Activated CD4-positive, alpha-beta memory T cell treated with anti-CD3 and anti-CD28 coated beads, Interleukin-2, amount 10 ng/mL, durations not matched to agents 7 days and 5 days (primary cell): ENCODE data around the gene TECPR2. TPM values are rescaled to one million over a fixed set of nuclear protein-coding genes. Genes with fewer than 3 reads are reported as not detected.
A peak's percentile ranks its signal among the peaks of the same experiment; 100 is the strongest.

ENCODE experiments used
- CTCF ChIA-PET: fragments of 350-600 bp; sonication (Branson Sonifier 250); formaldehyde crosslinking; loops from one replicate; lab custom pipeline; 2021; ENCODE audit warnings: antibody characterized with exemption, inconsistent platforms; lab: Charles Lee
- POLR2A ChIA-PET: fragments of 350-600 bp; sonication (Branson Sonifier 250); formaldehyde crosslinking; loops from one replicate; lab custom pipeline; 2021; ENCODE audit warnings: antibody characterized with exemption; lab: Charles Lee
- DNase-seq: peaks from one replicate; pipeline ENCODE4 v3.0.0-alpha.2; 2020
- H3K27ac Mint-ChIP-seq: one replicate; pipeline ENCODE4 v1.8.0; 2021; ENCODE audit warnings: mild to moderate bottlenecking, mixed read lengths
- H3K27me3 Mint-ChIP-seq: one replicate; pipeline ENCODE4 v1.8.0; 2021; ENCODE audit warnings: mixed read lengths
- H3K36me3 Mint-ChIP-seq: one replicate; pipeline ENCODE4 v1.8.0; 2021; ENCODE audit warnings: low read depth, mixed read lengths
- H3K4me1 Mint-ChIP-seq: one replicate; pipeline ENCODE4 v1.8.0; 2021; ENCODE audit warnings: mixed read lengths
- H3K4me3 Mint-ChIP-seq: one replicate; pipeline ENCODE4 v1.8.0; 2021; ENCODE audit warnings: mild to moderate bottlenecking, mixed read lengths
- H3K9me3 Mint-ChIP-seq: one replicate; pipeline ENCODE4 v1.8.0; 2021; ENCODE audit warnings: mixed read lengths
- total RNA-seq, 2 experiments: library from RNA; stranded (reverse); gene quantifications; one replicate each; pipeline ENCODE4 v1.2.3, GENCODE V29; 2021

Gene TECPR2
- total RNA-seq, 2 experiments from 2014 or later: 12.3 to 12.5 TPM

- DNase-seq: no peak
- ChIA-PET POLR2A (no interaction called here), CTCF (no interaction called here)
- Mint-ChIP-seq H3K4me3 (no peak overlapping the region), H3K27ac (no peak overlapping the region), H3K9me3 (no peaks in the 10 kb centered on the region), H3K36me3 (peaks cover 4% of the 10 kb centered on the region), H3K27me3 (no peaks in the 10 kb centered on the region), H3K4me1 (no peaks in the 10 kb centered on the region)
These were observed 123.9 kb downstream of the TECPR2 start for GRCh38 chr14:102486513-102487203.

- ChIA-PET POLR2A (no interaction called here), CTCF (no interaction called here)
- no peak overlapping the region for H3K4me3 Mint-ChIP-seq
- H3K9me3 Mint-ChIP-seq: no peaks in the 10 kb centered on the region
- H3K4me1 Mint-ChIP-seq: no peaks in the 10 kb centered on the region
- H3K27ac Mint-ChIP-seq: no peak overlapping the region
- DNase-seq: no peak
- H3K36me3 Mint-ChIP-seq: peaks cover 3% of the 10 kb centered on the region
- no peaks in the 10 kb centered on the region for H3K27me3 Mint-ChIP-seq
These were observed 124.5 kb downstream of the TECPR2 start for GRCh38 chr14:102487204-102487577.

- no peaks in the 10 kb centered on the region for H3K36me3 Mint-ChIP-seq
- H3K4me3 Mint-ChIP-seq: no peak overlapping the region
- no peak overlapping the region for H3K27ac Mint-ChIP-seq
- no peak for DNase-seq
- POLR2A ChIA-PET: no interaction called here
- no peaks in the 10 kb centered on the region for H3K4me1 Mint-ChIP-seq
- CTCF ChIA-PET: no interaction called here
- no peaks in the 10 kb centered on the region for H3K9me3 Mint-ChIP-seq
- H3K27me3 Mint-ChIP-seq: no peaks in the 10 kb centered on the region
These were observed 127.7 kb downstream of the TECPR2 start for GRCh38 chr14:102490456-102490855.

- no peaks in the 10 kb centered on the region for H3K36me3 Mint-ChIP-seq
- no peak overlapping the region for H3K4me3 Mint-ChIP-seq
- no peak overlapping the region for H3K27ac Mint-ChIP-seq
- H3K4me1 Mint-ChIP-seq: no peaks in the 10 kb centered on the region
- CTCF ChIA-PET: interaction anchor here (0.6 kb wide), 1 partner anchor 47 kb away, joined by 4 read pairs; no protein-coding TSS in a partner anchor
- POLR2A ChIA-PET: no interaction called here
- no peaks in the 10 kb centered on the region for H3K9me3 Mint-ChIP-seq
- no peaks in the 10 kb centered on the region for H3K27me3 Mint-ChIP-seq
- DNase-seq: no peak
These were observed 128.6 kb downstream of the TECPR2 start for GRCh38 chr14:102491366-102491765.

- no peak for DNase-seq
- no peaks in the 10 kb centered on the region for H3K9me3 Mint-ChIP-seq
- ChIA-PET POLR2A (no interaction called here), CTCF (no interaction called here)
- no peak overlapping the region for H3K27ac Mint-ChIP-seq
- no peaks in the 10 kb centered on the region for H3K27me3 Mint-ChIP-seq
- no peaks in the 10 kb centered on the region for H3K4me1 Mint-ChIP-seq
- H3K4me3 Mint-ChIP-seq: no peak overlapping the region
- no peaks in the 10 kb centered on the region for H3K36me3 Mint-ChIP-seq
These were observed 129.2 kb downstream of the TECPR2 start for GRCh38 chr14:102491786-102492530.

- POLR2A ChIA-PET: no interaction called here
These were observed 129.8 kb downstream of the TECPR2 start for GRCh38 chr14:102492531-102492910.

GRCh38 chr14:102493096-102493495, 130.4 kb downstream of the TECPR2 start:
- Mint-ChIP-seq H3K36me3 (no peaks in the 10 kb centered on the region), H3K4me3 (no peak overlapping the region), H3K27ac (no peak overlapping the region), H3K27me3 (no peaks in the 10 kb centered on the region), H3K4me1 (no peaks in the 10 kb centered on the region), H3K9me3 (no peaks in the 10 kb centered on the region)
- CTCF ChIA-PET: no interaction called here
- POLR2A ChIA-PET: no interaction called here
- no peak for DNase-seq

More at GRCh38 chr14:102492531-102492910, 129.8 kb downstream of the TECPR2 start:
- Mint-ChIP-seq H3K4me3 (no peak overlapping the region), H3K36me3 (no peaks in the 10 kb centered on the region), H3K9me3 (no peaks in the 10 kb centered on the region), H3K27me3 (no peaks in the 10 kb centered on the region), H3K4me1 (no peaks in the 10 kb centered on the region), H3K27ac (no peak overlapping the region)
- CTCF ChIA-PET: no interaction called here
- DNase-seq: no peak

GRCh38 chr14:102493585-102493984, 130.8 kb downstream of the TECPR2 start:
- no peak overlapping the region for H3K27ac Mint-ChIP-seq
- no peaks in the 10 kb centered on the region for H3K9me3 Mint-ChIP-seq
- no peaks in the 10 kb centered on the region for H3K4me1 Mint-ChIP-seq
- POLR2A ChIA-PET: no interaction called here
- peaks cover under 1% of the 10 kb centered on the region for H3K36me3 Mint-ChIP-seq
- no peaks in the 10 kb centered on the region for H3K27me3 Mint-ChIP-seq
- no peak for DNase-seq
- CTCF ChIA-PET: no interaction called here
- H3K4me3 Mint-ChIP-seq: no peak overlapping the region

- Mint-ChIP-seq H3K4me3 (no peak overlapping the region), H3K27me3 (no peaks in the 10 kb centered on the region), H3K4me1 (peaks cover 14% of the 10 kb centered on the region), H3K36me3 (peaks cover 5% of the 10 kb centered on the region), H3K27ac (no peak overlapping the region), H3K9me3 (no peaks in the 10 kb centered on the region)
- ChIA-PET POLR2A (no interaction called here), CTCF (no interaction called here)
- no peak for DNase-seq
These were observed 133.0 kb downstream of the TECPR2 start for GRCh38 chr14:102495491-102496330.

- no peak for DNase-seq
- Mint-ChIP-seq H3K36me3 (peaks cover 5% of the 10 kb centered on the region), H3K27me3 (no peaks in the 10 kb centered on the region), H3K9me3 (no peaks in the 10 kb centered on the region), H3K4me3 (no peak overlapping the region), H3K27ac (no peak overlapping the region), H3K4me1 (peaks cover 19% of the 10 kb centered on the region)
- ChIA-PET CTCF (no interaction called here), POLR2A (no interaction called here)
These were observed 133.6 kb downstream of the TECPR2 start for GRCh38 chr14:102496331-102496691.

GRCh38 chr14:102496958-102497744, 134.4 kb downstream of the TECPR2 start:
- peaks cover 19% of the 10 kb centered on the region for H3K4me1 Mint-ChIP-seq
- H3K36me3 Mint-ChIP-seq: peaks cover 5% of the 10 kb centered on the region
- POLR2A ChIA-PET: no interaction called here
- DNase-seq: no peak
- no peak overlapping the region for H3K4me3 Mint-ChIP-seq
- H3K9me3 Mint-ChIP-seq: no peaks in the 10 kb centered on the region
- no peaks in the 10 kb centered on the region for H3K27me3 Mint-ChIP-seq
- CTCF ChIA-PET: no interaction called here
- H3K27ac Mint-ChIP-seq: peak overlapping the region; percentile 3

- H3K4me1 Mint-ChIP-seq: peaks cover 19% of the 10 kb centered on the region
- POLR2A ChIA-PET: no interaction called here
- H3K4me3 Mint-ChIP-seq: no peak overlapping the region
- DNase-seq: no peak
- no peaks in the 10 kb centered on the region for H3K27me3 Mint-ChIP-seq
- no peaks in the 10 kb centered on the region for H3K9me3 Mint-ChIP-seq
- H3K27ac Mint-ChIP-seq: no peak overlapping the region
- peaks cover 5% of the 10 kb centered on the region for H3K36me3 Mint-ChIP-seq
- CTCF ChIA-PET: interaction anchor here (1.4 kb wide), 1 partner anchor 27 kb away, joined by 4 read pairs; no protein-coding TSS in a partner anchor
These were observed 135.4 kb downstream of the TECPR2 start for GRCh38 chr14:102497998-102498677.
